SW480 (cell line): ENCODE results near the gene SDHB.

Experiments used
- DNase-seq: peaks from one replicate; pipeline ENCODE4 v3.0.0-alpha.2; 2016; ENCODE audit warnings: low spot score

SDHB gene

GRCh38 chr1:16969057-16969611, 84.7 kb downstream of the SDHB start:
- DNase-seq: no peak
